Effector memory CD8-positive, alpha-beta T cell (primary cell): ENCODE data around the gene ACER3.
A peak's percentile ranks its signal among the peaks of the same experiment; 100 is the strongest.

ENCODE experiments used
- ATAC-seq: fragments of 150-1000 bp; cut with Tn5 transposase; replicated peaks from 2 replicates; pipeline ENCODE4 v1.10.0; 2021; ENCODE audit warnings: mild to moderate bottlenecking, moderate library complexity
- DNase-seq, 3 experiments: peaks; one replicate each; pipeline ENCODE4 v3.0.0; 2021
- H3K27ac Mint-ChIP-seq, 2 donors: one replicate each; pipeline ENCODE4 v1.8.0; 2022; ENCODE audit warnings: mild to moderate bottlenecking in 2 of 2, mixed read lengths in 2 of 2, moderate library complexity in 2 of 2
- H3K27me3 Mint-ChIP-seq, 2 donors: one replicate each; pipeline ENCODE4 v1.8.0; 2022; ENCODE audit warnings: mixed read lengths in 2 of 2
- H3K36me3 Mint-ChIP-seq: one replicate; pipeline ENCODE4 v1.8.0; 2022; ENCODE audit warnings: mild to moderate bottlenecking, moderate library complexity, mixed read lengths; ENCODE audit not compliant: insufficient read depth
- H3K4me1 Mint-ChIP-seq, 2 donors: one replicate each; pipeline ENCODE4 v1.8.0; 2022; ENCODE audit warnings: low read depth in 2 of 2, mixed read lengths in 2 of 2
- H3K4me3 Mint-ChIP-seq, 2 donors: one replicate each; pipeline ENCODE4 v1.8.0; 2022; ENCODE audit warnings: mild to moderate bottlenecking in 2 of 2, mixed read lengths in 2 of 2, moderate library complexity in 2 of 2
- H3K9me3 Mint-ChIP-seq, 2 donors: one replicate each; pipeline ENCODE4 v1.8.0; 2022; ENCODE audit warnings: mixed read lengths in 2 of 2

ACER3 gene

DNA sequence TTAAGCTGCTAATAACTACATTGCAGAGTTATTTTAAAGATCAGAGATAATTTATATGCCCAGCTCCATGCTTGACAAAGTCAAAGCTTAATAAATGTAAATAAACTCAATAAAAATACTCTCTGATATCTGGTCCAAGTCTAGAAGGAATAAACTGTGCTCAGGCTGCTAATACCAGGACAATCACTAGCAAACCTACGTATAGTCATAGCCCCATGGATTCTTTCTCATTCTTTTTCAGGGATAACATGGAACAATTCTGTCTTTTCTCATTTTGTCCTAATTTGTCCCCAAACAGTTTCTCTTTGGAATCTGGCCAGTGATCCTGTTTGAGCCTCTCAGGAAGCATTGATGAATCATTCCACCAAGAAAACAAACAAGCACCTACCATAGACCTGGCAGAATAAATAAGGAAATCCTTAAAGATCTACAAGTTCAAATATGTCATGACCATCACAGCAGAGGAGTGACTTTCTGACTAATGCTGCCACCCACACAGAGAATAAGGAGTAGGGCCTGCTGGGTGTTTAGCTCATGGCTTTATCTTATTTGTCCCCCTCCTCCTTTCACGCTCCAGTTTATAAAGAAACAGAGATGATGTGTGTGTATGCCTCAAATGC lies 159.4 kb downstream of the ACER3 start:
- no peak for ATAC-seq
- H3K4me1 Mint-ChIP-seq = no peaks in the 10 kb centered on the region

DNA sequence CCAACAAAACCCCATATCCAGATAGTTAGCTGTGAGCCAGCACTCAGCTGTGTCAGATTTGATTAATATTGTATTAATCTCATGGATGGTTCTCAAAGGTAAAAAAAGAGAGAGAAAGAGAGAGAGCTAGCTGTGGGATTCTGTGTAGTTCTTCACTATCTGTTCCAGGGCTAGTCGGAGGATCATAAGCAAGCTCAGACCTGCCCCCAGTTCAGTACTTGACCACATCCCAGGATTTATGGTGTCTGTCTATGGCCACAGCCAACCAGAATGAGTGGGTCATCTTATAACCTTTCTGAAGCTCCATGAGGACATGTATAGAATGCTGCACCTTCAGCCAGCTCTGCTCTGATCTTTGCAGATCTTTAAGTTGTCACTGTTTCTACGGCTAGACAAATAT lies 160.0 kb downstream of the ACER3 start:
- Mint-ChIP-seq H3K27ac (no peak overlapping the region), H3K36me3 (peaks cover 3% of the 10 kb centered on the region), H3K27me3 (no peaks in the 10 kb centered on the region), H3K9me3 (no peaks in the 10 kb centered on the region), H3K4me1 (no peaks in the 10 kb centered on the region), H3K4me3 (no peak overlapping the region)
- ATAC-seq (no peak), DNase-seq (no peak)

More for the DNA sequence above, 159.4 kb downstream of the ACER3 start:
- DNase-seq = no peak
- H3K9me3 Mint-ChIP-seq = no peaks in the 10 kb centered on the region
- H3K4me3 Mint-ChIP-seq = no peak overlapping the region
- no peak overlapping the region for H3K27ac Mint-ChIP-seq
- H3K36me3 Mint-ChIP-seq = peaks cover 3% of the 10 kb centered on the region
- H3K27me3 Mint-ChIP-seq = no peaks in the 10 kb centered on the region

DNA sequence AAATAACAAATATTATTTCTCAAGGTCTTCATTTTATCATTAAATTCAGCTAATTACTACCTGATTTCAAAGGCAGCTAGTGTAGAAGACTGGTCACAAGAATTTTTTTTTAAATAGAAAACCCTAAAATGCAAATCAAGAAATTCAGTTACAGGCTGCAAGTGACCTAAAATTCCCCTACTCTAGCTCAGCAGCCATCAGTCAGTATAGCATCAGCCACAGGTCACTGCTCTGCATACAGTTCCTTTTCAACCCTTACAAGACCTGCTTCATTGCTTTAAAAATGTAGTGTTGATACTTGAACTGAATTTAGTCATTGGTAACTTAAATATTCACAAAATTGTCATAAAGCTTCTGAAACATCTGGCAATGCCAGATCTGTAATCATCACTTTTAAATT lies 164.0 kb downstream of the ACER3 start:
- H3K27me3 Mint-ChIP-seq = peaks cover 19 to 21% of the 10 kb centered on the region in 2 donors
- no peak overlapping the region for H3K27ac Mint-ChIP-seq
- H3K36me3 Mint-ChIP-seq = no peaks in the 10 kb centered on the region
- no peak overlapping the region for H3K4me3 Mint-ChIP-seq
- no peak for ATAC-seq
- DNase-seq = no peak
- no peaks in the 10 kb centered on the region for H3K9me3 Mint-ChIP-seq
- no peaks in the 10 kb centered on the region for H3K4me1 Mint-ChIP-seq

DNA sequence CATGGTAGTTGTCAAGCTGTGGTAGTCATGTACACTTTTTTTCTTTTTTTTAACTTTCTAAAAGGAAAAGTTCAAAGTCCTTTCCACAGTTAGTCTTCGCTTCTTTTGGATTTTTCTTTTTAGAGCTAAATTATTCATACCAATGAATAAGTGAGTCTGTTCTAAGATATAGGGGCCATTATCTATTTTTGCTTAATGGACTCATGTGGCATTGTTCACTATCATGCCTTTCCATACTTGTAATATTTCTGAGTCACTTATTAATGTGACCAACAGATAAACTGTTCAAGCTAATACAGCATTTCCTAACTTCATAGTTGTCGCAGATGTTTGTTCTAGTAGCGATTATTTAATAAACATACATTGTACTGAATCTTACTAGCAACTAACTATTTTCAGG lies 165.5 kb downstream of the ACER3 start:
- H3K36me3 Mint-ChIP-seq = no peaks in the 10 kb centered on the region
- no peaks in the 10 kb centered on the region for H3K4me1 Mint-ChIP-seq
- peaks cover 34 to 36% of the 10 kb centered on the region in 2 donors for H3K27me3 Mint-ChIP-seq
- H3K27ac Mint-ChIP-seq = no peak overlapping the region
- H3K4me3 Mint-ChIP-seq = no peak overlapping the region
- DNase-seq = no peak
- ATAC-seq = no peak
- no peaks in the 10 kb centered on the region for H3K9me3 Mint-ChIP-seq

DNA sequence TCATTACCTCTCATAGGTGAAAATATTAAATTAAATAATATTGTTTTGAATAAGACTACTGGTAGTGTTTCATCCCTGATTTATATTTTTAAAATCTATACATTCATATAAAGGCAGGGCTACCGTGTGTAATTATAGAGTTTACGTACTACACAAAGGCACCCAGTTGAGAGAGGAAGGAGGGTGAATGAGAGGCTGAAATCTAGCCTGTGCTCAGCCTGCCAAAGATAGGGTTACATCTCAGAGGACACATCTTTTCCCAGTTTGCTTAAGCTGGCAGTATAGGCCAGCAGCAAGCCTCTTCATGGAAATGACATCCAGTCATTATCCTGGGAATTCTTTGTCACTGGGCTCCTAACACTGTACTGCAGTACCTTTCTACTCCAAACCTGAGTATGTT lies 166.0 kb downstream of the ACER3 start:
- ATAC-seq = no peak
- H3K4me1 Mint-ChIP-seq = no peaks in the 10 kb centered on the region
- no peak for DNase-seq
- no peaks in the 10 kb centered on the region for H3K36me3 Mint-ChIP-seq
- H3K9me3 Mint-ChIP-seq = no peaks in the 10 kb centered on the region
- H3K27me3 Mint-ChIP-seq = peaks cover 39 to 41% of the 10 kb centered on the region in 2 donors
- no peak overlapping the region for H3K27ac Mint-ChIP-seq
- no peak overlapping the region for H3K4me3 Mint-ChIP-seq

DNA sequence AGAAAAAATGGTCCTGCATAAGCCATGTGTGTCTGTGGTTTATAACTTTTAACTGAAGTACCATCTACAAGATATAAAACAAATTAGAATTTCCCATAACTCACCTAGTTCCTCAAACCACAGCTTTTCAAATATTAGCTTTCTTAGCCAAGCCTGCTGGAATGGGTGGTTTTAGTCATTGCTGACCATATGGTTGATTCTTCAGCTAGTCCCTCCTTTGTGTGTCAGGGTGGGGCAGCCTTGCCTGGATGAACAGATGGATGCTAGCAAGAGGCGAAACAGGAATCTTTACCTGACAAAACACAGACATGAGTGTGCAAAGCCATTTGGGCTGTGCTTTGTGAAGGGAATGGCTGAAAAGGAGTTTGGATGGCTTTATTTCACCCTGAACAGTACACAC lies 166.6 kb downstream of the ACER3 start:
- H3K4me3 Mint-ChIP-seq = no peak overlapping the region
- peaks cover 40 to 41% of the 10 kb centered on the region in 2 donors for H3K27me3 Mint-ChIP-seq
- no peaks in the 10 kb centered on the region for H3K9me3 Mint-ChIP-seq
- no peaks in the 10 kb centered on the region for H3K4me1 Mint-ChIP-seq
- no peak overlapping the region for H3K27ac Mint-ChIP-seq
- no peak for ATAC-seq
- no peaks in the 10 kb centered on the region for H3K36me3 Mint-ChIP-seq
- DNase-seq = no peak

DNA sequence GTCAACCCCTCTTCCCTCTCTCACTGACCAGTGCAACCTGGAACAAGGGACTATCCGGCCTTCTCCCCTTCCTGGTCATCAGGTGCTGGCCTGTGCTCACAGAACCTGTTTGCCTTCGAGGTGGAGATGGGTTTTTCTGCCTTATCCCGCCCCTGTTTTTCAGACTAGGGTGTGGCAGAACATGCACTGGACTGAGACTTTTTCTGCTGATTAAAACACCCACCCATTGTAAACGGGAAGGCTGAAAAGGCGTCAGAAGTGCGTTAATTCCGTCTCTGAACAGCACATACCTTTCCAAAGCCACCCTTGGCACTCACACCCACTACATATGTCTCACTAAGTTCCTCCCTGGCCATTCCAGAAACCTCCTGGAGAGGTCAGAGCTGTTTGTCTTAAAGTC lies 169.1 kb downstream of the ACER3 start:
- no peaks in the 10 kb centered on the region for H3K9me3 Mint-ChIP-seq
- ATAC-seq = no peak

DNA sequence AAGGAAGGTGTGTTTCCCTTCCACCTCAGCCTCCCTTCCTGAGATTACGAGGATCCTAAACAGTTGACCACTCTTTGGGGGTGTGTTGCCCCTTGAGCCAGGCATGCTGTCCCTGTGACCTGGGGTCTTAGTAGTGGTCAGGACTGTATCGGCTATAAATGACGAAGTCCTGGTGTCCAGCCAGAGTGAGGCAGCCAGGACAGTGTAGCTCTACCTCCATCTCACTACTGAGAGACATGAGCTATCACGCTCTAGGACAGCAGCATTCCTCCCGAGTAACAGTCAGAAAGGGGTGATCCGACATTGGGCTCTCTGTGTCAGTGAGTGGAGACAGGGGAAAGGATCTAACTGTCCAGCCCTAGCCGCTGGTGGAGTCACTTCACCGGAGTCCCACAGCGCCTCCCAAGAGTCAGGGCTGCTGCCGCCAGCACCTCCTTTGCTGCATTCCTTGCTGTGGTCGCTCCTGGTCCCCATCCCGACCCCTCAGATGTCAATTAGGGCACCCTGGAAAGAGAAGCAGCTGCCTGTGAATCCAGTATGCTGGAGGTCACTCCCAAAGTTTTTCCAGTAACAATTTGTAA lies 170.2 kb downstream of the ACER3 start:
- no peak for ATAC-seq
- no peak for DNase-seq
- no peaks in the 10 kb centered on the region for H3K4me1 Mint-ChIP-seq
- peaks cover 46 to 54% of the 10 kb centered on the region in 2 donors for H3K27me3 Mint-ChIP-seq
- no peaks in the 10 kb centered on the region for H3K36me3 Mint-ChIP-seq
- H3K9me3 Mint-ChIP-seq = no peaks in the 10 kb centered on the region
- no peak overlapping the region for H3K4me3 Mint-ChIP-seq
- no peak overlapping the region for H3K27ac Mint-ChIP-seq

More for the DNA sequence above, 169.1 kb downstream of the ACER3 start:
- H3K4me3 Mint-ChIP-seq = no peak overlapping the region
- H3K36me3 Mint-ChIP-seq = no peaks in the 10 kb centered on the region
- H3K4me1 Mint-ChIP-seq = no peaks in the 10 kb centered on the region
- peaks cover 41 to 47% of the 10 kb centered on the region in 2 donors for H3K27me3 Mint-ChIP-seq
- no peak overlapping the region for H3K27ac Mint-ChIP-seq
- DNase-seq = no peak

DNA sequence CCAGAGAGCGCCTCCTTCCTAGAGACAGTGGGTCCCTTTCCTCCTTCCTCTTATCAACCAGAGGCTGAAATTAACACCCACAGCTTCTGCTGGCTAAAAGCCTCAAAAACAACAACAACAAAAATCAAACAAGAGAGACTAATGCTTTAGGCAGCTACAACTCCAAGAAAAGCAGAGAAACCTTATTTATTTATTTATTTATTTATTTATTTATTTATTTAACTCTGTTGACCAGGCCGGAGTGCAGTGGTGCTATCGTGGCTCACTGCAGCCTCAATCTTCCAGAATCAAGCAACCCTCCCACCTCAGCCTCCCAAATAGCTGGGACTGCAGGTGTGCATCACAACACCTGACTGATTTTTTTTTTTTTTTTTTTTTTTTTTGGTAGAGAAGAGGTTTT lies 170.9 kb downstream of the ACER3 start:
- peaks cover 51 to 59% of the 10 kb centered on the region in 2 donors for H3K27me3 Mint-ChIP-seq
- no peak overlapping the region for H3K4me3 Mint-ChIP-seq

DNA sequence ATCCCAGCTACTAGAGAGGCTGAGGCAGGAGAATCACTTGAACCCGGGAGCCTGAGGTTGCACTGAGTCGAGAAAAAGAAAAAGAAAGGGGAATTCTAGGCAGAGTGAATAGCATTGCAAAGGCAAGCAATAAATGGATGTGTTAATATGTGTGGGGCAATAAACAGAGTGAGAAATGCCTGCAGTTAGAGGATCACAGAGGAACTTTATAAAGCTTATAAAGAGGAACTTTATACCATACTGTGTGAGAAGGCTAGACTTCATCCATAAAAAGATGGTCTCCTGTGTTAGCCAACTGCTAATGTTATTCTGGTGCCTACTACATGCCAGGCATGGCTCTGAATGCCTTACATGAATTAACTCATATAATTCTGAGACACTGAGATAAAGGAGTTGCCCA lies 174.3 kb downstream of the ACER3 start:
- no peak overlapping the region for H3K4me3 Mint-ChIP-seq
- no peak overlapping the region for H3K27ac Mint-ChIP-seq
- no peaks in the 10 kb centered on the region for H3K36me3 Mint-ChIP-seq
- peaks cover 0 to 5% of the 10 kb centered on the region in 2 donors for H3K4me1 Mint-ChIP-seq
- no peak for DNase-seq
- ATAC-seq = no peak
- H3K9me3 Mint-ChIP-seq = no peaks in the 10 kb centered on the region
- H3K27me3 Mint-ChIP-seq = peaks cover 53 to 67% of the 10 kb centered on the region in 2 donors

More for the DNA sequence above, 170.9 kb downstream of the ACER3 start:
- Mint-ChIP-seq H3K4me1 (no peaks in the 10 kb centered on the region), H3K9me3 (no peaks in the 10 kb centered on the region), H3K36me3 (no peaks in the 10 kb centered on the region), H3K27ac (no peak overlapping the region)
- no peak for ATAC-seq
- no peak for DNase-seq

DNA sequence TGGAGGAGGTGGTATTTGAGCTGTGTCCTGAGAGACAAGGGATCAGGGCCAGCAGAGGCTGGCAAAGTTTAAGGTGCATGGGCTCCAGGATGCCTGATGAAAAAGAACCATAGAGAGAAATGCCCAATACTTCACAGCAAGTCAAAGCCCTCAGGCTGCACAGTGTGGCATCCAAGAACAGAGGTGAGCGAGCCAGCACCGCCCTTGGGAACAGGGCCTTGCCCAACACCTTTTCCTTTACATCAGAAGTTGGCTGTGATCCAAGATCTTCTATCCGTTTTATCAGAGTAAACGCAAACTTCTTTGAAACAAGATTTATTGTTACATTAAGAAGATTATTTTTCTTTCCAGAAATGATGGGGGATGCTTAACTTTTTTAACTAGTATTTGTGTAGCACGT lies 174.9 kb downstream of the ACER3 start:
- H3K27me3 Mint-ChIP-seq = peaks cover 50 to 67% of the 10 kb centered on the region in 2 donors
- H3K4me1 Mint-ChIP-seq = peaks cover 0 to 5% of the 10 kb centered on the region in 2 donors
- no peaks in the 10 kb centered on the region for H3K9me3 Mint-ChIP-seq

DNA sequence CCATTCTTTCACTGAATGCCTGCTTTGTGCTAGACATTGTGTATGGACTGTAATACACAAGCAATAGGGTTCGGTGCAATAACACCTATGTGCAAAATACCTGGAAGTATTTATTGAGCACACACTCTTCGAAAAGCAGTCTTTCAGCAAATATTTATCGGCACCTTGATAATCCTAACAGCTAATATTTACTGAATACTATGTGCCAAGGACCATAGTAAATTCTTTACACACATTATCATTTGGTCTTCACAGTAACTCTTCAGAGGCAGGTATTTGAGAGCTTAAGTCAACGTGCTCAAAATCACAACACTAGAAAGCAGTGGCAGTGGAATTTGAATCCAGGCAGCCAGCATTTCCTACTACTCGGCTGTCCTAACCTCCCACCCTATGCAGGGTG lies 175.7 kb downstream of the ACER3 start:
- DNase-seq (no peak), ATAC-seq (no peak)
- peaks cover 50 to 67% of the 10 kb centered on the region in 2 donors for H3K27me3 Mint-ChIP-seq
- no peak overlapping the region for H3K27ac Mint-ChIP-seq
- peaks cover 0 to 7% of the 10 kb centered on the region in 2 donors for H3K4me1 Mint-ChIP-seq
- peaks cover 2% of the 10 kb centered on the region for H3K36me3 Mint-ChIP-seq
- H3K4me3 Mint-ChIP-seq = no peak overlapping the region
- no peaks in the 10 kb centered on the region for H3K9me3 Mint-ChIP-seq

More for the DNA sequence above, 174.9 kb downstream of the ACER3 start:
- Mint-ChIP-seq H3K4me3 (no peak overlapping the region), H3K36me3 (peaks cover under 1% of the 10 kb centered on the region), H3K27ac (no peak overlapping the region)
- DNase-seq = no peak
- ATAC-seq = no peak

DNA sequence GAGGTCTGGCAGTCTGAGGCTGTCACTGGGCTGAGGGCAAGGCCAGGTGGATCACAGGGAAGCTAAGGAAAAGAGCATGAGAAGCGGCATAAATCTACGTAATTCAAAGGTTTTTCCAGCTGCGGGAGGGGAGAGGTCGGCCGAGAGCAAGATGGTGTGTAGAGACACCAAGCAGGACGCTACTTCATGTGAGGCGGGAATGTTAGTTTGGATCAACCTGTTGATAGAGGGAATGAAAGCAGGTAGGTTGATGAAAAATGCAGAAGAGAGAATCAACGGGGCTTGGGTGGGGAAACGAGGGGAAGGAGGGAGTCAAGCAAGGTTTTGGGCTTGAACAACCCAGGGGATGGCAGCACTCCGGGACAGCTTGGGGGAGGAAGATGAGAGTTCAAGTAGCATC lies 176.3 kb downstream of the ACER3 start:
- ATAC-seq = no peak
- Mint-ChIP-seq H3K36me3 (peaks cover 2% of the 10 kb centered on the region), H3K4me3 (no peak overlapping the region), H3K9me3 (no peaks in the 10 kb centered on the region), H3K27ac (no peak overlapping the region), H3K27me3 (peaks cover 50 to 69% of the 10 kb centered on the region in 2 donors), H3K4me1 (peaks cover 0 to 7% of the 10 kb centered on the region in 2 donors)
- DNase-seq = no peak

DNA sequence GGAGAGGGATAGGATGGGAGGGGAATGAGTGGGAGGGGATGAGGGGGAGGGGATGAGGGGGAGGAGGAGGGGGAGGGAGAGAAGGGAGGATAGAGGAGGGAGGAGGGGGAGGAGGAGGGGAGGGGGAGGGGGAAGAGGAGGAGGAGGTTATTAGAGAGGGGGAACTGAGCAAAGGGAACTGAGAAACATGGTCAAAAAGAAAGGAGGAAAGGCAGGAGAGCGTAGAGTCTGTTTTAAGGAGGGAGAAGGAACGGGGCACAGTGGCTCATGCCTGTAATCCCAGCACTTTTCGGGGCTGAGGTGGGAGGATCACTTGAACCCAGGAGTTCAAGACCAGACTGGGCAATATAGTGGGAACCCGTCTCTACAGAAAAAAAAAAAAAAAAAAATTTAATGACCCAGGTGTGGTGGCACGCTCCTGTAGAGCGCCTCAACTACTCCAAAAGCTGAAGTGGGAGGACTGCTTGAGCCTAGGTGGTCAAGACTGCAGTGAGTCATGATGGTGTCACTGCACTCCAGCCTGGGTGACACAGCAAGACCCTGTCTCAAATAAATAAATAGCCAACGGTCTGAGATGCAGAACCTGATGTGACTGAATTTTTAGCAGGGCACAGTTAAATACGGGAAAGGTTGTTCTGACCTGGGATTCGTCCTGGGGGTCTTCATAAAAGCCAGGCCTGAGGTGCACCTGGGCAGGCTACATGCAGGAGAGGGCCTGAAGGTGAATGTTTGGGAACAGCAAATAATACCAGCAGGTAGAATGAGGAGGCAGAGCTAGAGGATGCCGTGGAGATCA lies 177.5 kb downstream of the ACER3 start:
- ATAC-seq = no peak
- no peak for DNase-seq
- H3K27me3 Mint-ChIP-seq = peaks cover 57 to 78% of the 10 kb centered on the region in 2 donors
- peaks cover 0 to 7% of the 10 kb centered on the region in 2 donors for H3K4me1 Mint-ChIP-seq
- H3K36me3 Mint-ChIP-seq = peaks cover 4% of the 10 kb centered on the region
- H3K9me3 Mint-ChIP-seq = no peaks in the 10 kb centered on the region
- peak overlapping the region; percentile 33 to 48 for H3K4me3 Mint-ChIP-seq
- no peak overlapping the region for H3K27ac Mint-ChIP-seq
